ENCODE results near the gene PCDHA1. TPM values are rescaled to one million over a fixed set of nuclear protein-coding genes. Genes with fewer than 3 reads are reported as not detected.

The PCDHA1 gene
- total and polyA plus RNA-seq, 2 donors (not counting 3 experiments of a cell fraction or from before 2014, with no cell fraction given): 0.04 TPM; not detected in 1

GRCh38 chr5:140870221-140871201, 84.6 kb downstream of the PCDHA1 start:
- Histone ChIP-seq H3K27ac (ENCODE audit: insufficient read depth, low read depth, low read length) (no peak overlapping the region), H3K9ac (replicated peaks; ENCODE audit: extremely low read depth, insufficient read depth, low read length) (no peak overlapping the region), H3K9me3 (replicated peaks; ENCODE audit: control insufficient read depth, insufficient read depth, low read length) (no peaks in the 10 kb centered on the region), H3K4me1 (ENCODE audit: control insufficient read depth, extremely low read depth, insufficient read depth, low read length) (no peaks in the 10 kb centered on the region), H4K20me1 (replicated peaks; ENCODE audit: control insufficient read depth, extremely low read depth, insufficient read depth, low read length) (no peaks in the 10 kb centered on the region), H3K4me3 (replicated peaks in 1 of 3; ENCODE audit: insufficient read depth in 1 of 3, low read depth in 1 of 3, low read length in 3 of 3) (no peak overlapping the region), H3K36me3 (ENCODE audit: control insufficient read depth in 2 of 2, extremely low read depth in 1 of 2, insufficient read depth in 2 of 2, low read length in 2 of 2) (no peaks in the 10 kb centered on the region), H3K27me3 (ENCODE audit: control insufficient read depth in 2 of 2, insufficient read depth in 2 of 2, low read length in 2 of 2) (no peaks in the 10 kb centered on the region), H3K4me2 (ENCODE audit: insufficient read depth, low read length) (no peak overlapping the region), H2AFZ (ENCODE audit: low read depth, low read length) (no peak overlapping the region), H3K9me1 (replicated peaks; ENCODE audit: control insufficient read depth, extremely low read depth, insufficient read depth, low read length) (no peaks in the 10 kb centered on the region), H3K79me2 (ENCODE audit: control insufficient read depth, insufficient read depth, low read length) (no peaks in the 10 kb centered on the region)
- ChIA-PET POLR2A (no interaction called here), CTCF (no interaction called here)
- intact Hi-C loops (cut with micrococcal nuclease): no loop called here
- no peak for FAIRE-seq
- no TSS peak for BruUV-seq (replicated peaks)
- no peak for DNase-seq (ENCODE audit: low read depth, low spot score)
- dilution Hi-C loops (cut with MboI; ENCODE audit: extremely low pct_ligation_motif_present, low sequenced_read_pairs): no loop called here
- TF ChIP-seq JUN (IDR thresholded peaks at IDR 0.05; ENCODE audit: borderline replicate concordance, insufficient read depth, insufficient read length, low read depth) (no peak), GATA2 (IDR thresholded peaks at IDR 0.05; ENCODE audit: insufficient read depth, insufficient read length, low read depth, low read length) (no peak), MAX (IDR thresholded peaks at IDR 0.05; ENCODE audit: insufficient read depth, insufficient read length) (no peak), FOS (IDR thresholded peaks at IDR 0.05; ENCODE audit: borderline replicate concordance, insufficient read depth, low read length) (no peak), POLR2A (IDR thresholded peaks at IDR 0.05; ENCODE audit: low read depth, low read length) (no peak), POLR2AphosphoS5 (IDR thresholded peaks at IDR 0.05; ENCODE audit: insufficient read depth, low read depth, low read length) (no peak), MYC (IDR thresholded peaks at IDR 0.05; ENCODE audit: low read depth, low read length) (no peak), EZH2 (IDR thresholded peaks at IDR 0.05; ENCODE audit: borderline replicate concordance, low read depth, low read length, severe bottlenecking) (no peak), CTCF (IDR thresholded peaks at IDR 0.05; ENCODE audit: extremely low read depth in 1 of 2, insufficient read depth in 1 of 2, low read depth in 1 of 2, low read length in 2 of 2) (no peak)
